ENCODE results near the gene PDSS2. TPM values are rescaled to one million over a fixed set of nuclear protein-coding genes. Genes with fewer than 3 reads are reported as not detected.

PDSS2 gene
- total RNA-seq, 2 donors from 2014 or later: 12.2 to 16.2 TPM

- Mint-ChIP-seq H3K4me3 (peak overlapping the region; percentile 81), H3K27ac (peak overlapping the region in 1 of 2 donors; percentile 41), H3K9me3 (no peaks in the 10 kb centered on the region), H3K4me1 (ENCODE audit: low read depth in 2 of 2) (peaks cover 18 to 20% of the 10 kb centered on the region in 2 donors), H3K36me3 (no peaks in the 10 kb centered on the region), H3K27me3 (peaks cover 6 to 18% of the 10 kb centered on the region in 2 donors)
- DNase-seq (ENCODE audit: low spot score): peak; percentile 83
- ATAC-seq: peak; percentile 89 to 92
Measured at GRCh38 chr6:107114213-107114925, 345.0 kb downstream of the PDSS2 start.

GRCh38 chr6:107110200-107110599 lies 349.2 kb downstream of the PDSS2 start:
- ATAC-seq: no peak
- no peaks in the 10 kb centered on the region for H3K36me3 Mint-ChIP-seq
- H3K27ac Mint-ChIP-seq: no peak overlapping the region
- peaks cover 8 to 10% of the 10 kb centered on the region in 2 donors for H3K4me1 Mint-ChIP-seq (ENCODE audit: low read depth in 2 of 2)
- DNase-seq (ENCODE audit: low spot score): no peak
- no peak overlapping the region for H3K4me3 Mint-ChIP-seq
- no peaks in the 10 kb centered on the region for H3K9me3 Mint-ChIP-seq
- no peaks in the 10 kb centered on the region for H3K27me3 Mint-ChIP-seq

GRCh38 chr6:107108201-107108890 lies 351.0 kb downstream of the PDSS2 start:
- no peaks in the 10 kb centered on the region for H3K36me3 Mint-ChIP-seq

GRCh38 chr6:107107791-107108190 lies 351.6 kb downstream of the PDSS2 start:
- peaks cover 0 to 2% of the 10 kb centered on the region in 2 donors for H3K4me1 Mint-ChIP-seq (ENCODE audit: low read depth in 2 of 2)
- H3K4me3 Mint-ChIP-seq: no peak overlapping the region
- no peaks in the 10 kb centered on the region for H3K9me3 Mint-ChIP-seq
- ATAC-seq: no peak
- H3K27me3 Mint-ChIP-seq: no peaks in the 10 kb centered on the region
- no peak for DNase-seq (ENCODE audit: low spot score)
- H3K27ac Mint-ChIP-seq: no peak overlapping the region
- H3K36me3 Mint-ChIP-seq: no peaks in the 10 kb centered on the region

More at GRCh38 chr6:107108201-107108890, 351.0 kb downstream of the PDSS2 start:
- peaks cover under 1 to 3% of the 10 kb centered on the region in 2 donors for H3K4me1 Mint-ChIP-seq (ENCODE audit: low read depth in 2 of 2)
- H3K4me3 Mint-ChIP-seq: no peak overlapping the region
- no peaks in the 10 kb centered on the region for H3K27me3 Mint-ChIP-seq
- H3K27ac Mint-ChIP-seq: no peak overlapping the region
- no peaks in the 10 kb centered on the region for H3K9me3 Mint-ChIP-seq
- DNase-seq (ENCODE audit: low spot score) (no peak), ATAC-seq (no peak)

GRCh38 chr6:107106165-107106564 lies 353.2 kb downstream of the PDSS2 start:
- Mint-ChIP-seq H3K9me3 (no peaks in the 10 kb centered on the region), H3K36me3 (no peaks in the 10 kb centered on the region), H3K4me1 (ENCODE audit: low read depth in 2 of 2) (peaks cover 0 to 2% of the 10 kb centered on the region in 2 donors), H3K27ac (no peak overlapping the region), H3K27me3 (no peaks in the 10 kb centered on the region), H3K4me3 (no peak overlapping the region)
- no peak for DNase-seq (ENCODE audit: low spot score)
- ATAC-seq: no peak

GRCh38 chr6:107105511-107106116 lies 353.8 kb downstream of the PDSS2 start:
- Mint-ChIP-seq H3K9me3 (no peaks in the 10 kb centered on the region), H3K4me1 (ENCODE audit: low read depth in 2 of 2) (peaks cover 0 to 2% of the 10 kb centered on the region in 2 donors), H3K27me3 (no peaks in the 10 kb centered on the region), H3K27ac (no peak overlapping the region), H3K36me3 (no peaks in the 10 kb centered on the region), H3K4me3 (no peak overlapping the region)
- ATAC-seq: no peak
- DNase-seq (ENCODE audit: low spot score): no peak

- Mint-ChIP-seq H3K4me1 (ENCODE audit: low read depth in 2 of 2) (no peaks in the 10 kb centered on the region), H3K27ac (no peak overlapping the region), H3K27me3 (no peaks in the 10 kb centered on the region), H3K4me3 (no peak overlapping the region), H3K9me3 (no peaks in the 10 kb centered on the region), H3K36me3 (no peaks in the 10 kb centered on the region)
- DNase-seq (ENCODE audit: low spot score) (no peak), ATAC-seq (no peak)
Measured at GRCh38 chr6:107103082-107103481, 356.3 kb downstream of the PDSS2 start.

Other genes starting within 250 kb of the PDSS2 start
- under 1 TPM; 0.05 to 0.84 TPM for gene SOBP, start 30.6 kb upstream of the PDSS2 start, total RNA-seq